ENCODE data around the gene CAMK2N1.

Gene CAMK2N1

DNA sequence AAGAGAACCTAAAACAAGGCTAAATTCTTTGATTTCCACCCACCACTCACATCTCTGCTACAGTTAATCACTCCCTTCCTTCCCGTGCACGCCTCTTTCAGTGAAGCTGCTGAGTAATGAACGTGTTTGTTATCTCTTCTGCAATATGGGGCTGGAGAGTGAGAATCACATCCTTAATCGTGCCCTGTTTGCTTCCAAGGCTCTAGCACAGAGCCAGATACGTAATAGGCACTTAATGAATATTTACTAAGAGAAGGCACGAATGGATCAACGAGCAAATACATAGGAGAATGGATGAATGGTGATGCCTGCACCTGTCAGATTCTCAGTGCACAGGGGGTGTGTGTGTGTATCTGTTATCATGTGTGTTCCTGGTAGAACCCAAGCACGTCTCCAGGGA, 44.3 kb upstream of the CAMK2N1 start:
- Histone ChIP-seq H2AFZ (ENCODE audit: insufficient read depth, low read length, poor library complexity) (no peak overlapping the region), H3K14ac (ENCODE audit: low read length) (no peak overlapping the region), H2BK120ac (ENCODE audit: insufficient read depth, low read length, poor library complexity) (no peak overlapping the region), H3K36me3 (ENCODE audit: control insufficient read depth in 1 of 2, insufficient read depth in 2 of 2, low read length in 2 of 2) (no peaks in the 10 kb centered on the region), H4K91ac (ENCODE audit: low read depth, low read length) (no peak overlapping the region), H3K4me2 (ENCODE audit: low read length) (no peak overlapping the region), H3K4me3 (ENCODE audit: low read depth, low read length) (no peak overlapping the region), H2AK5ac (ENCODE audit: low read length) (no peak overlapping the region), H3K79me2 (ENCODE audit: control insufficient read depth, insufficient read depth, low read length, poor library complexity) (no peaks in the 10 kb centered on the region), H2BK5ac (ENCODE audit: low read depth, low read length, poor library complexity) (no peak overlapping the region), H3K9me3 (ENCODE audit: insufficient read depth, low read depth, low read length) (no peaks in the 10 kb centered on the region), H3K18ac (ENCODE audit: low read length) (no peak overlapping the region), H4K8ac (ENCODE audit: low read depth, low read length) (no peak overlapping the region), H3K27ac (ENCODE audit: low read depth, low read length) (no peak overlapping the region), H3K27me3 (ENCODE audit: insufficient read depth, low read length) (no peaks in the 10 kb centered on the region), H3K79me1 (ENCODE audit: low read length) (no peaks in the 10 kb centered on the region), H3K4ac (ENCODE audit: low read depth, low read length) (no peak overlapping the region), H4K12ac (ENCODE audit: low read depth, low read length) (no peak overlapping the region), H2BK12ac (ENCODE audit: low read length) (no peak overlapping the region), H3K23ac (ENCODE audit: low read length) (no peak overlapping the region), H3K4me1 (ENCODE audit: control insufficient read depth in 1 of 2, insufficient read depth in 2 of 2, low read length in 2 of 2) (no peaks in the 10 kb centered on the region), H3K9ac (ENCODE audit: low read length) (peak overlapping the region; percentile 37)
- peak; percentile 39 to 60 for DNase-seq
- WGBS (ENCODE audit: extremely low coverage, insufficient coverage, insufficient read length) = no CpG with 5 or more reads among the region's 8 CpGs

GRCh38 chr1:20528221-20528620, 42.2 kb upstream of the CAMK2N1 start:
- Histone ChIP-seq H3K4me2 (ENCODE audit: low read length) (no peak overlapping the region), H2BK12ac (ENCODE audit: low read length) (no peak overlapping the region), H3K27ac (ENCODE audit: low read depth, low read length) (no peak overlapping the region), H3K4me3 (ENCODE audit: low read depth, low read length) (no peak overlapping the region), H3K18ac (ENCODE audit: low read length) (no peak overlapping the region), H3K14ac (ENCODE audit: low read length) (no peak overlapping the region), H2BK5ac (ENCODE audit: low read depth, low read length, poor library complexity) (no peak overlapping the region), H3K23ac (ENCODE audit: low read length) (no peak overlapping the region), H3K4me1 (ENCODE audit: control insufficient read depth in 1 of 2, insufficient read depth in 2 of 2, low read length in 2 of 2) (no peaks in the 10 kb centered on the region), H2AK5ac (ENCODE audit: low read length) (no peak overlapping the region), H4K12ac (ENCODE audit: low read depth, low read length) (no peak overlapping the region), H4K8ac (ENCODE audit: low read depth, low read length) (no peak overlapping the region), H4K91ac (ENCODE audit: low read depth, low read length) (no peak overlapping the region), H3K27me3 (ENCODE audit: insufficient read depth, low read length) (no peaks in the 10 kb centered on the region), H3K9ac (ENCODE audit: low read length) (no peak overlapping the region), H3K79me1 (ENCODE audit: low read length) (no peaks in the 10 kb centered on the region), H3K79me2 (ENCODE audit: control insufficient read depth, insufficient read depth, low read length, poor library complexity) (no peaks in the 10 kb centered on the region), H3K4ac (ENCODE audit: low read depth, low read length) (no peak overlapping the region), H3K36me3 (ENCODE audit: control insufficient read depth in 1 of 2, insufficient read depth in 2 of 2, low read length in 2 of 2) (no peaks in the 10 kb centered on the region), H2AFZ (ENCODE audit: insufficient read depth, low read length, poor library complexity) (no peak overlapping the region), H3K9me3 (ENCODE audit: insufficient read depth, low read depth, low read length) (no peaks in the 10 kb centered on the region), H2BK120ac (ENCODE audit: insufficient read depth, low read length, poor library complexity) (no peak overlapping the region)
- WGBS (ENCODE audit: extremely low coverage, insufficient coverage, insufficient read length) = no CpG with 5 or more reads among the region's 7 CpGs
- no peak for DNase-seq

DNA sequence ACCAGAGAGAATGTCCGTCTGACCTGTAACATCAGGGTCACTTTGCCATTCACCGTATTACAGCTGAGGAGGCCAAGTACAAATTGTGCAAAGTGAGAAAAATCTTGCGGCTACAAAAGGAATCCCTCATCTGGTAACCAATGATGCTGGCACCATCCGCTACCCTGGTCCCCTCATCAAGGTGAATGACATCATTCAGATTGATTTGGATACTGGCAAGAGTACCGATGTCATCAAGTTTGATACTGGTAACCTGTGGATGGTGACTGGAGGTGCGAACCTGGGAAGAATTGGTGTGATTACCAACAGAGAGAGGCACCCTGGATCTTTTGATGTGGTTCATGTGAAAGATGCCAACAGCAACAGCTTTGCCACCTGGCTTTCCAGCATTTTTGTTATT, 40.3 kb upstream of the CAMK2N1 start:
- H3K18ac ChIP-seq (ENCODE audit: low read length) = no peak overlapping the region
- H3K27ac ChIP-seq (ENCODE audit: low read depth, low read length) = no peak overlapping the region
- no peaks in the 10 kb centered on the region for H3K79me1 ChIP-seq (ENCODE audit: low read length)
- H3K4me1 ChIP-seq (ENCODE audit: control insufficient read depth in 1 of 2, insufficient read depth in 2 of 2, low read length in 2 of 2) = no peaks in the 10 kb centered on the region
- H4K12ac ChIP-seq (ENCODE audit: low read depth, low read length) = no peak overlapping the region
- no CpG with 5 or more reads among the region's 6 CpGs for WGBS (ENCODE audit: extremely low coverage, insufficient coverage, insufficient read length)
- no peak overlapping the region for H2BK12ac ChIP-seq (ENCODE audit: low read length)
- no peak overlapping the region for H3K4ac ChIP-seq (ENCODE audit: low read depth, low read length)
- no peak for DNase-seq
- no peak overlapping the region for H4K8ac ChIP-seq (ENCODE audit: low read depth, low read length)
- no peak overlapping the region for H3K14ac ChIP-seq (ENCODE audit: low read length)
- H3K27me3 ChIP-seq (ENCODE audit: insufficient read depth, low read length) = no peaks in the 10 kb centered on the region
- no peaks in the 10 kb centered on the region for H3K36me3 ChIP-seq (ENCODE audit: control insufficient read depth in 1 of 2, insufficient read depth in 2 of 2, low read length in 2 of 2)
- H2BK5ac ChIP-seq (ENCODE audit: low read depth, low read length, poor library complexity) = no peak overlapping the region
- H2BK120ac ChIP-seq (ENCODE audit: insufficient read depth, low read length, poor library complexity) = no peak overlapping the region
- no peak overlapping the region for H3K4me2 ChIP-seq (ENCODE audit: low read length)
- H3K9me3 ChIP-seq (ENCODE audit: insufficient read depth, low read depth, low read length) = no peaks in the 10 kb centered on the region
- no peak overlapping the region for H2AK5ac ChIP-seq (ENCODE audit: low read length)
- H3K9ac ChIP-seq (ENCODE audit: low read length) = no peak overlapping the region
- no peaks in the 10 kb centered on the region for H3K79me2 ChIP-seq (ENCODE audit: control insufficient read depth, insufficient read depth, low read length, poor library complexity)
- no peak overlapping the region for H4K91ac ChIP-seq (ENCODE audit: low read depth, low read length)
- no peak overlapping the region for H3K4me3 ChIP-seq (ENCODE audit: low read depth, low read length)
- no peak overlapping the region for H2AFZ ChIP-seq (ENCODE audit: insufficient read depth, low read length, poor library complexity)
- H3K23ac ChIP-seq (ENCODE audit: low read length) = no peak overlapping the region

- no peak overlapping the region for H3K27ac ChIP-seq (ENCODE audit: low read depth, low read length)
- H3K36me3 ChIP-seq (ENCODE audit: control insufficient read depth in 1 of 2, insufficient read depth in 2 of 2, low read length in 2 of 2) = no peaks in the 10 kb centered on the region
- no peaks in the 10 kb centered on the region for H3K79me2 ChIP-seq (ENCODE audit: control insufficient read depth, insufficient read depth, low read length, poor library complexity)
- no peak overlapping the region for H4K12ac ChIP-seq (ENCODE audit: low read depth, low read length)
- no peak overlapping the region for H3K23ac ChIP-seq (ENCODE audit: low read length)
- H3K9me3 ChIP-seq (ENCODE audit: insufficient read depth, low read depth, low read length) = no peaks in the 10 kb centered on the region
- H3K9ac ChIP-seq (ENCODE audit: low read length) = no peak overlapping the region
- no peak overlapping the region for H2AFZ ChIP-seq (ENCODE audit: insufficient read depth, low read length, poor library complexity)
- DNase-seq = peak; percentile 77 to 96
- H3K18ac ChIP-seq (ENCODE audit: low read length) = no peak overlapping the region
- no peak overlapping the region for H3K4me3 ChIP-seq (ENCODE audit: low read depth, low read length)
- no peak overlapping the region for H4K91ac ChIP-seq (ENCODE audit: low read depth, low read length)
- H3K14ac ChIP-seq (ENCODE audit: low read length) = no peak overlapping the region
- H2BK120ac ChIP-seq (ENCODE audit: insufficient read depth, low read length, poor library complexity) = no peak overlapping the region
- H3K79me1 ChIP-seq (ENCODE audit: low read length) = no peaks in the 10 kb centered on the region
- H4K8ac ChIP-seq (ENCODE audit: low read depth, low read length) = no peak overlapping the region
- WGBS (ENCODE audit: extremely low coverage, insufficient coverage, insufficient read length) = no CpG with 5 or more reads among the region's 17 CpGs
- H3K4me1 ChIP-seq (ENCODE audit: control insufficient read depth in 1 of 2, insufficient read depth in 2 of 2, low read length in 2 of 2) = no peaks in the 10 kb centered on the region
- no peaks in the 10 kb centered on the region for H3K27me3 ChIP-seq (ENCODE audit: insufficient read depth, low read length)
- no peak overlapping the region for H2BK5ac ChIP-seq (ENCODE audit: low read depth, low read length, poor library complexity)
- no peak overlapping the region for H2AK5ac ChIP-seq (ENCODE audit: low read length)
- H3K4me2 ChIP-seq (ENCODE audit: low read length) = no peak overlapping the region
- H2BK12ac ChIP-seq (ENCODE audit: low read length) = no peak overlapping the region
- H3K4ac ChIP-seq (ENCODE audit: low read depth, low read length) = no peak overlapping the region
These were observed 36.2 kb upstream of the CAMK2N1 start for GRCh38 chr1:20521960-20522861.

Data from trophoblast cell (in vitro differentiated cells and primary cell).